Kidney (tissue), 14 donors: ENCODE measurements around the gene PHF2. TPM values are rescaled to one million over a fixed set of nuclear protein-coding genes. Genes with fewer than 3 reads are reported as not detected.

Source experiments
- DNase-seq, 5 donors: peaks; one replicate each; pipeline ENCODE4 v3.0.0-alpha.2; 2013 to 2020
- FAIRE-seq: peaks from 2 replicates; lab custom pipeline; 2012; peaks lifted over from hg19 to GRCh38; lab: Jason Lieb, UNC
- H3K27ac ChIP-seq, 2 donors: one replicate each; pipeline ENCODE4 v1.7.0; 2013; ENCODE audit warnings: low read depth in 2 of 2, low read length in 2 of 2, inconsistent platforms in 1 of 2
- H3K27me3 ChIP-seq: one replicate; pipeline ENCODE4 v1.7.1; 2013; ENCODE audit warnings: low read length, inconsistent platforms; ENCODE audit not compliant: control insufficient read depth, insufficient read depth
- H3K36me3 ChIP-seq, 3 donors: one replicate each; pipeline versions ENCODE4 v1.7.0 to v1.7.1; 2013; ENCODE audit warnings: low read length in 3 of 3, control low read depth in 1 of 3, inconsistent platforms in 1 of 3; ENCODE audit not compliant: insufficient read depth in 3 of 3, control insufficient read depth in 2 of 3
- H3K4me1 ChIP-seq, 3 donors: one replicate each; pipeline versions ENCODE4 v1.7.0 to v1.7.1; 2013; ENCODE audit warnings: low read length in 3 of 3, inconsistent platforms in 1 of 3, low read depth in 1 of 3; ENCODE audit not compliant: control insufficient read depth in 2 of 3, insufficient read depth in 2 of 3
- H3K4me3 ChIP-seq, 3 donors: one replicate each; pipeline versions ENCODE4 v1.7.0 to v1.8.1; 2013; ENCODE audit warnings: low read length in 3 of 3, control low read depth in 1 of 3, inconsistent platforms in 1 of 3
- H3K9ac ChIP-seq, 3 donors: one replicate each; pipeline versions ENCODE4 v1.7.0 to v1.7.1; 2013; ENCODE audit warnings: low read length in 3 of 3, control low read depth in 1 of 3, inconsistent platforms in 1 of 3
- H3K9me3 ChIP-seq, 3 donors: one replicate each; pipeline versions ENCODE4 v1.7.0 to v1.7.1; 2013; ENCODE audit warnings: low read length in 3 of 3, control low read depth in 1 of 3, inconsistent platforms in 1 of 3; ENCODE audit not compliant: control insufficient read depth in 2 of 3, insufficient read depth in 1 of 3
- intact Hi-C: fragments of 100-400 bp; cut with DNase I; formaldehyde crosslinking; loops from one replicate; pipeline ENCODE4 v1.11.1; 2022
- polyA plus RNA-seq: library from polyadenylated mRNA; stranded (reverse); fragments of 350-450 nt; fragmentation: Illumina TruSeq; extraction: RNeasy Lipid Tissue Mini Kit (QIAGEN cat#74804); gene quantifications from one replicate; pipeline ENCODE4 v1.2.3, GENCODE V29; 2014; ENCODE audit warnings: low read depth, low replicate concordance; ENCODE audit not compliant: insufficient read depth
- total RNA-seq: library from RNA; stranded (reverse); fragmentation: NEBNext Ultra II Directional; extraction: Animal tissue kit (Norgen Biotek cat#: 25700); gene quantifications from one replicate; pipeline ENCODE4 v1.2.1, GENCODE V29; 2021
- TF ChIP-seq, protein P1 (sequence below): IDR thresholded peaks from 3 replicates; pipeline ENCODE4 v1.5.1; 2012; ENCODE audit warnings: mild to moderate bottlenecking, moderate library complexity, borderline replicate concordance; ENCODE audit not compliant: insufficient read depth; ENCODE audit errors: extremely low read depth
- donor health status: control.
- donor health status: control.
- donor health status: control.
- donor health status: control.
- donor health status: control.
- donor health status: DM: yes; HTN: yes; CAD: no.
- donor health status: Normal renal cell carcinoma (clear cell type).

Gene PHF2
- total and polyA plus RNA-seq, 2 donors from 2014 or later, result 10.2 to 30.7 TPM

DNA sequence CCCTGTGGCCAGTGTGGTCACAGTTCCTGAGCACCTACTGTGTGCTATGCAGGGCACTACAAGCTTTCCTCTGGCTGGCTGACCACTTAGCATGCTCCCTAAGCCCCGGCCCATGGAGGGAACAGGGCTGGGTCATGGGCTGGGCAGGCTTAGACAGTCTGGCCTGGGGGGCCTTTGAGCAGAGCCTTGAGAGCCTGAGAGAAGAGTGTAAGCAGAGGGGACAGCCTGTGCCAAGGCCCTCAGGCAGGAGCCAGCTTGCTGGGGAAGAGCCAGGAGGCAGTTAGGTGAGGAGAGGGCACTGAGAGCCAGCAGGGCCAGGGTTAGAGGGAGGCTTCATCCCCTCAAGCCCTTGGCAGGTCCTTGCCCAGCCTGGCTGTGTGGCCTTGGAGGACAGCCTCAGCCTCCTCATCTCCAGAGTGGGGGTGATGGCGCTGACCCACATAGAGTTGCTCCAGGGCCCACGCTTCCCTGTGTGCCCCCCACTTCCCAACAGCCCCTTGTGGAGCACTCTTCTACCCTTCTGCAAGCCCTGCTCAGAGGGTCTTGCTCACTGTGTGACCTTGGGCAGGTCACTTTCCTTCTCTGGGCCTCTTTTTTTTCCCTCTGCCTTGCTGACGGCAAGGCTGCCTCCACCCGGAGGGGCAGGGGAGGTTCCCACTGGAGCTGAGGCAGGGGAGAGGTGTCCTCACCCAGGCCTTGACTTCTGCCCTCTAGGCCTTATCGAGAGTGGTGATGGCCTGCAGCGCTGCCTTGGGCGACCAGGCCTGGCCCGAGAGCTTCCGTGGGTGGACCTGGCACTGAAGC, 107.1 kb downstream of the PHF2 start:
- H3K36me3 ChIP-seq, result no peaks in the 10 kb centered on the region
- no peaks in the 10 kb centered on the region for H3K4me1 ChIP-seq
- TF ChIP-seq, protein P1, sequence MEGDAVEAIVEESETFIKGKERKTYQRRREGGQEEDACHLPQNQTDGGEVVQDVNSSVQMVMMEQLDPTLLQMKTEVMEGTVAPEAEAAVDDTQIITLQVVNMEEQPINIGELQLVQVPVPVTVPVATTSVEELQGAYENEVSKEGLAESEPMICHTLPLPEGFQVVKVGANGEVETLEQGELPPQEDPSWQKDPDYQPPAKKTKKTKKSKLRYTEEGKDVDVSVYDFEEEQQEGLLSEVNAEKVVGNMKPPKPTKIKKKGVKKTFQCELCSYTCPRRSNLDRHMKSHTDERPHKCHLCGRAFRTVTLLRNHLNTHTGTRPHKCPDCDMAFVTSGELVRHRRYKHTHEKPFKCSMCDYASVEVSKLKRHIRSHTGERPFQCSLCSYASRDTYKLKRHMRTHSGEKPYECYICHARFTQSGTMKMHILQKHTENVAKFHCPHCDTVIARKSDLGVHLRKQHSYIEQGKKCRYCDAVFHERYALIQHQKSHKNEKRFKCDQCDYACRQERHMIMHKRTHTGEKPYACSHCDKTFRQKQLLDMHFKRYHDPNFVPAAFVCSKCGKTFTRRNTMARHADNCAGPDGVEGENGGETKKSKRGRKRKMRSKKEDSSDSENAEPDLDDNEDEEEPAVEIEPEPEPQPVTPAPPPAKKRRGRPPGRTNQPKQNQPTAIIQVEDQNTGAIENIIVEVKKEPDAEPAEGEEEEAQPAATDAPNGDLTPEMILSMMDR, result no peak
- H3K4me3 ChIP-seq, result no peak overlapping the region
- no peaks in the 10 kb centered on the region for H3K27me3 ChIP-seq
- H3K9me3 ChIP-seq, result peaks cover 0 to 3% (median 0%) of the 10 kb centered on the region in 3 donors
- H3K27ac ChIP-seq, result no peak overlapping the region
- FAIRE-seq (no peak), DNase-seq (peak in 2 of 5 donors; percentile 6 to 39)
- H3K9ac ChIP-seq, result no peak overlapping the region
- intact Hi-C loops, result loop anchor here (10.0 kb wide), 1 partner anchor 281 kb away; no protein-coding TSS in a partner anchor

DNA sequence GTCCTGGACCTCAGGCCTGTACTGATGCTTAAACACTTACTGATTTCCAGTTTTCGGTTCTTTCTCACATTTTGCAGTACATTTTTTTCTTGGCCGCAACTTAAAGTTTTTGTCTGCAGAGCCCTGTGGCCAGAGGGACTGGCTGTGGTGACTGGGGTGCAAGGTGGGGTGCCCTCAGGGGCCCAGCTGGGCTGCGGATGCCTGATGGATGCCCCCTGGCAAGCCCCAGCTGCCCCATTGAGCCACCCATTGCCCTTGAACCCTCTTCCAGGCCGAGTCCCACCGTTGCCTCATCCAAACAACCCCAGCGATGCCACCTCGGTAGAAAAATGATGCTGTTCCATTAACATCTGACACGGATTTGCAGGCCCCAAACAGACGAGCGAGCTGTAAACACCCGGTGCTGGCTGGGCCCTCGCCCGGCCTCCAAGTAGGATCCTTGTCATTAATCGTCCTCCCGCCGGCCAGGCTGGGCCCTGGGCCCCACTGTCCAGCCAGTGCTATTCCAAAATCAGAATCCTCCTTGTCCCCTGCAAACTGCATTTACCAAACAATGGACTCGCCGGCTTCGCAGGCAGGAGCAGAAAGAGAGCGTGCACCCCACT, 107.9 kb downstream of the PHF2 start:
- Histone ChIP-seq H3K27ac (no peak overlapping the region), H3K4me1 (no peaks in the 10 kb centered on the region), H3K9me3 (peaks cover 0 to 3% (median 0%) of the 10 kb centered on the region in 3 donors), H3K4me3 (no peak overlapping the region), H3K9ac (no peak overlapping the region), H3K27me3 (no peaks in the 10 kb centered on the region), H3K36me3 (no peaks in the 10 kb centered on the region)
- no peak for FAIRE-seq
- intact Hi-C loops, result loop anchor here (10.0 kb wide), 1 partner anchor 281 kb away; no protein-coding TSS in a partner anchor
- DNase-seq, result peak in 1 of 5 donors; percentile 4
- TF ChIP-seq, protein P1, result no peak

DNA sequence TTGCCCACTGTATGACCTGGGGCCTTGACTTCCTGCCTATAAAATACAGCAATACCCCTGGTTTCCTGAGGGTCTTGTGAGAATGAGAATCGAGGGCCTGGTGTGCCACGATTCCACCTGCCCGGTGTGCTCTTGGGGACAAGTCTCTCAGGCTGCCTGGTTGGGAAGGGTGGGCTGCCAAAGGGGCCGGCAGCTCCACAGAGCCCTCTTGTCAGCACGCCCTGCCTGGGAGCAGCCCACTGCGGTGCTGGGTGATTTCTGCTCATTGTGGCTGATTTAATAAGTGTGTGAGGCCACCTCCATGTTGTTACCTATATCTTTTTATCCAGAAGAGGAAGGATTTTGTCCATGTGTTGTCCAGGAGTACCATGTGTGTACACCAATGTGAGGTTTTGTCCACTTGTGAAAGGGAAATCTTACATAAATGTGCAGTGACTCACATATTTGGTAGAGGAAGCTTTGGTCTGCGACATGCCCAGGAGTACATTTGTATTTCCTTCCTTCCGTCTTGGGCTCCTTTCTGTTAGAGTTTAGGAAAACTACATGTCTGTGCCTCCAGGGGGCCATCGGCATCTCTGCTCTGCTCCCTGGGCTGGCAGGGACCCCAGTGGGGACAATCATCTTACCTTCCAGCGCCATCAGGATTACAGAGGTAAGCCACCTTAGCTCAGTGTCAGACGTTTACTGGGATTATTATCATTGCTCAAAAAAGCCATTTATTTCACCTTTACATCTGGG, 108.6 kb downstream of the PHF2 start:
- Histone ChIP-seq H3K27ac (no peak overlapping the region), H3K27me3 (no peaks in the 10 kb centered on the region), H3K9me3 (peaks cover 0 to 6% (median 2%) of the 10 kb centered on the region in 3 donors), H3K36me3 (no peaks in the 10 kb centered on the region), H3K4me3 (no peak overlapping the region), H3K9ac (no peak overlapping the region), H3K4me1 (no peaks in the 10 kb centered on the region)
- peak in 2 of 5 donors; percentile 13 to 15 for DNase-seq
- TF ChIP-seq, protein P1, result no peak
- intact Hi-C loops, result loop anchor here (10.0 kb wide), 1 partner anchor 280 kb away; no protein-coding TSS in a partner anchor
- FAIRE-seq, result no peak
